Measurements from ENCODE around the gene KRTAP10-6.
"Not testable (repeated sequence)": the region's sequence is repeated elsewhere in the genome, so short reads cannot be mapped to it uniquely, and the experiment has no call there.

Gene KRTAP10-6

DNA sequence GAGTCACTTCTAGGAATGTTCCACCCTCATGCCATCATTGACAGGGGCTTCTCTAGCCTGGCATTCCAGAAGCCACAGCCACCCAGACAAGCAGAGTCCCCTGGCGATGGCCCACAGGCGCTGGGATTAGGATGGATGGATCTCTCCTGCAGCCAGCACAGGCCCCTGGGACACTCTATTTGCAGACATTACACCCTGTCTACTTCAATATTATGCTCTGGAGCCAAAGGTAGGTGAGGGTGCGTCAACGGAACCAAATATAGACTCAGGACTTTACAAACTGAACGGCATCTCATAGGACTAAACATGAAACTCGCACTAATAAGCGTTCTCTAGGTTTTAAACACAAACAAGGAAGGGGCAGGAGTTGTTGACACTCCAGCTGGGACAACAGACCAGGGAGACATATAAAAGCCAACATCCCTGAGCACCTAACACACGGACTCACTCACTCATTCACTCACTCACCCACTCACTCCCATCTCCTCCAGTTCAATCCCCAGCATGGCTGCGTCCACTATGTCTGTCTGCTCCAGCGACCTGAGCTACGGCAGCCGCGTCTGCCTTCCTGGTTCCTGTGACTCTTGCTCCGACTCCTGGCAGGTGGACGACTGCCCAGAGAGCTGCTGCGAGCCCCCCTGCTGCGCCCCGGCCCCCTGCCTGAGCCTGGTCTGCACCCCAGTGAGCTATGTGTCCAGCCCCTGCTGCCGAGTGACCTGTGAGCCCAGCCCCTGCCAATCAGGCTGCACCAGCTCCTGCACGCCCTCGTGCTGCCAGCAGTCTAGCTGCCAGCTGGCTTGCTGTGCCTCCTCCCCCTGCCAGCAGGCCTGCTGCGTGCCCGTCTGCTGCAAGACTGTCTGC is 8.0 kb upstream of the KRTAP10-6 start, which contains the start of gene KRTAP10-7:
Gene KRTAP10-7, plus strand, starts transcription at position 480 of the 861 bp plus-strand sequence. Its CDS starts 25 bp downstream, at position 505.
- FAIRE-seq: not testable (repeated sequence)

DNA sequence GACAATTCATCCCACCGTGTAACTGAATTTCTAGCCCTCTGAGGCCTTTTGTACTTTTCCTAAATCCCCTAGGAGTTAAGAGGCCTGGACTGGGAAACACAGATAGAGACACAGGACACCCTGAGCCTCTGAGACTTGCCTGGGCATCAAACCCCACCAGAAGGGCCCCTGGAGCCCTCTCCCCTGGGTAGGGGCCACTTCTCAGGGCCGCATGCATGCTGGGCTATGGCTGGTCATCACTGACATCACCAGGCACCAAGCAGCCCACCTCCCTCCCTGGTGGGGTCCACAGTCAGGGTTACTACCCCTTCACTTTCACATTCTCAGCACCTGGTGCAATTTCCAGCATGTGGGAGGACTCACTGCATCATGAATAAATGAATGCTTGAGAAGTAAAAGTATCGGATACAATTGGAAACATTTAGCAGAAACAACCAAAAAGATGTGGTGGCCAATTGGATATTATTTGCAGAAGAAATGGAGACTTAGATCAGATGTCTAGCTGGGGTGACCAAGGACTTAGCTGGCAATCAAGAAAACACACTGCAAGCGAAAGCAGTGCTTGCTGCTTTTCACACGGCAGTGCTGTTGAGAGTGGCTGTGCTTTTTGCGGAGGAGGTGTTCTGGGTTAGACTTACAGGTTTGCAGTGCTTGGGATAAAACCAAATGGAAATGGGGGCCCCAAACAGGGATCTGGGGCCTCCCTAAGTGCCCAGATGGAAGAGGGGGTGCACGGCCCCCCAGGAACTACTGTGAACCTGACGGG is 7.1 kb upstream of the KRTAP10-6 start:
- DNase-seq (ENCODE audit: insufficient read length, low spot score) (no peak), FAIRE-seq (no peak)

More for the DNA sequence above, 8.0 kb upstream of the KRTAP10-6 start, which contains the start of gene KRTAP10-7:
- not testable (repeated sequence) for DNase-seq (ENCODE audit: insufficient read length, low spot score)

DNA sequence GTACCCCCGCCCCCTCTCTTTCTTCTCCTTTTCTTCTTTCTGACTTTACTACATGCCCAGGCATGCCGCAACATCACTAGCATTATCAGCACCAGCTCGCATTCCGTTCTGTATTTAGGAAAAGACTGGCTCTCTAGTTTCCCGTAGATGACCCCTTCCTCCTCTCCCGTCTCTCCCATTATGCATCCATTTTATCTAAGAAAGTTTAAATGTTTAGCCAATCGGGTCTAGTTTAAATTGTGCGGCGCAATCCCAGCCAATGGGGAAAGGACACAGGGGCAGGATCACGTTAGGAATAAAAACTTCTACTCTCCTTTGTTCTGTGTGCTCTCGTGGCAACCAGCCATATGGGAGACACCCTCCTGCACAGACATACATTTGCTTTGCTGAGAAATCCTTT is 5.8 kb upstream of the KRTAP10-6 start:
- DNase-seq (ENCODE audit: insufficient read length, low spot score): no peak
- FAIRE-seq: no peak

DNA sequence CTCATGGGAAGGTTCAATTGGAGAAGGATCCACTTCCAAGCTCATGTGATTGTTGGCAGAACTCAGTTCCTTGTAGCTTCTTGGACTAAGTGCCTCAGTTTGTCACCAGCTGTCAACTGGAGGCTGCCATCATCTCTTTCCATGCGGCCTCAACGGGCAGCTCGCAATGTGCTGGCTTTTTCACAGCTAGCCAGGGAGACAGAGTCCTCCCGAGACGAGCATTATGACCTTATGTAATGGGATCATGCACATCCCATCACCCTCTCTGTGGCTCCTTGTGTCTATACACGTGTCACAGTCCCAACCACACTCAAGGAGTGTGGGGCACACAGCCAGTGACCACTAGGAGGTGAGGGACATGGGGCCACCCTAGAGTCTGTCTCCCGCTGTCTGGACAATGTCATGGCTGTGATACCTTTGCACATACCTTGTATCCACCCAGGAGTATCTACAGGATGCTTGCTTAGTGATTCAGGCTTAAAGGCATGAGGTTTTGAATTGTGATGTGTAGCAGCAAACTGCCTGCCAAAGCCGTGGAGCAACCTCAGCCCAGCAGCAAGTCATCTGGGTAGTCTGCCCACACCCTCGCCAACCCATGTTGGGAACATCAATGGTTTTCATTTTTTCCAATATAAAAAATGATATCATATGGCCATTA is 3.9 kb upstream of the KRTAP10-6 start:
- FAIRE-seq: no peak
- DNase-seq (ENCODE audit: insufficient read length, low spot score): no peak

DNA sequence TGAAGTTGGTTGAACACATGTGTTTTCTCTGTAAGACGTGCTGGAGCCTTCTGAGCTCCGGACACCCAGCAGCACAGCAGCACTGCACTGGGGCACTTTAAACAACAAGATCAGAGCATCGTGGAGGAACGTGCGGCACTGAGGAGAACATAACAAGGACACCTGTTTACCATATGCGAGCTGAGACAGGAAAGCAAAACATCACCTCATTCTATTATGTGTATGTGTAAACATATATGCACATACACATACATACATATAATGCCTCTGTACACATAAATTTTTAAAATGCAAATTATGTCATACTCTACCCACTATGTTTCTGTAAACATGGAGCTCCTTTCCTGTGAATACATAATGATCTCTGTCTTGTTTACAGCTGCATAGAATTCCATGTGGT is 3.2 kb upstream of the KRTAP10-6 start:
- DNase-seq (ENCODE audit: insufficient read length, low spot score) (no peak), FAIRE-seq (no peak)

DNA sequence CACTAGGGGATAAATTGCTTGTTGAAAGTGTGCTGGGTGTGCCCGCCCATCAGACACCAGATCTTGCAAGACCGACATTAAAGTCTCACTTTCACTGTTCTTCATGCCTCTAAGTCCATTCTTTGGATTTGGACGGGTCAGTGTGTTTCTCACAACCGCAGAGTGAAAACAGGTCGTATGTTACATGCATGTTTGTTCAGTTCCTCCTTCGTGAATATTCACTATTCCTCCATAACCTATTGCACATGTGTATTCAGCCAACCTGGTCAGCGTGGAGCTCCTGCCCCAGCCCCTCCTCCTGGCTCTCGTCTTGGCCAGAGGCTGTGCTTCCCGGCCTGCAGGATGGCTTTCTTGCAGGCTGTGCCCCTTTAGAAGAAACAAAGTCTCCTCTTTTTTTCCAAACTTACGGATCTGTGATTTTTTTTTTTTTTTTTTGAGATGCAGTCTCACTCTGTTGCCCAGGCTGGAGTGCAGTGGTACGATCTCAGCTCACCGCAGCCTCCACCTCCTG is 2.2 kb upstream of the KRTAP10-6 start:
- DNase-seq (ENCODE audit: insufficient read length, low spot score) (no peak), FAIRE-seq (no peak)

DNA sequence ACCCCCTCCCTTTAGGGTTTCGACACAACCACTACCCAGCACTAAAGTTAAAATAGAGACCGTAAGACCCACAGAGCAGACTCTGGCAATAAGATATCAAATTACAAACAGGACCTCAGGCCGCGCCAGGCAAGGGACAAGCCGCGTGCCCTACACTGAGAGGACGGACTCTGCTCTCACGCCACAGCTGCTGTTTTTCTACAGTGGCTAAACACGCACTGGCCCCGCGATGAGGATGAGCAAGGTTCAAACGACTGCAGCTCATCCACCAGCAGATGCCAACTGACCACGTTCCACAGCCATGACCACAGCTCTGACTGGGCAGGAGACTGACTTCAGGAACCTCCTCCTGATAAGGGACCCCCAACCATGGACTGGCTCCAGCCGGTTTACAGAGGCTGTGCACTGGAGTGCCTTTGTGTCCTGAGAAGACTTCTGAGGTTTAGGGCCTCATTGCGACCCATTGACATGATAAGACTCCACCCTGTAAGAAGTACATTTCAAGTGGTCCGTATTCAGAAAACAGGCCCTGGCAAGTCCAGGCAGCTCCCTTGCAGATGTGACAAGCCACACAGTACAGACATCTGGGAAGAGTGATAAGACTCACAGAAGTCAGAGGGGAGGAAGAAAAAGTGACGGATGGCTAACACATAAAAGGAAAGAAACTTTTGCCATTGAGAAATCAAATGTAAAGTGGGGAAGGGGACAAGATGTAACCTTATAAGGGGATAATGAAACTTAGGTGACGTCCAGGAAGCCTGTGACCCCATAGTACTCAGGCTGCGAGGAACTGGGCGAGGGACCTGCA is 1.5 kb upstream of the KRTAP10-6 start:
- no peak for DNase-seq (ENCODE audit: insufficient read length, low spot score)
- FAIRE-seq: no peak

DNA sequence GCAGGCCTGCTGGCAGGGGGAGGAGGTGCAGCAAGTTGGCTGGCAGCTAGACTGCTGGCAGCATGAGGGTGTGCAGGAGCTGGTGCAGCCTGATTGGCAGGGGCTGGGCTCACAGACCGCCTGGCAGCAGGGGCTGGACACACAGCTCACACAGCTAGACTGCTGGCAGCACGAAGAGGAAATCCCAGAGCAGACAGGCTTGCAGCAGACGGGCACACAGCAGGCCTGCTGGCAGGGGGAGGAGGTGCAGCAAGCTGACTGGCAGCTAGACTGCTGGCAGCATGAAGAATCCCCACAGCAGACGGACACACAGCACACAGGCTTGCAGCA is 539 bp downstream of the KRTAP10-6 start:
- FAIRE-seq; DNase-seq (ENCODE audit: insufficient read length, low spot score): not testable (repeated sequence)

DNA sequence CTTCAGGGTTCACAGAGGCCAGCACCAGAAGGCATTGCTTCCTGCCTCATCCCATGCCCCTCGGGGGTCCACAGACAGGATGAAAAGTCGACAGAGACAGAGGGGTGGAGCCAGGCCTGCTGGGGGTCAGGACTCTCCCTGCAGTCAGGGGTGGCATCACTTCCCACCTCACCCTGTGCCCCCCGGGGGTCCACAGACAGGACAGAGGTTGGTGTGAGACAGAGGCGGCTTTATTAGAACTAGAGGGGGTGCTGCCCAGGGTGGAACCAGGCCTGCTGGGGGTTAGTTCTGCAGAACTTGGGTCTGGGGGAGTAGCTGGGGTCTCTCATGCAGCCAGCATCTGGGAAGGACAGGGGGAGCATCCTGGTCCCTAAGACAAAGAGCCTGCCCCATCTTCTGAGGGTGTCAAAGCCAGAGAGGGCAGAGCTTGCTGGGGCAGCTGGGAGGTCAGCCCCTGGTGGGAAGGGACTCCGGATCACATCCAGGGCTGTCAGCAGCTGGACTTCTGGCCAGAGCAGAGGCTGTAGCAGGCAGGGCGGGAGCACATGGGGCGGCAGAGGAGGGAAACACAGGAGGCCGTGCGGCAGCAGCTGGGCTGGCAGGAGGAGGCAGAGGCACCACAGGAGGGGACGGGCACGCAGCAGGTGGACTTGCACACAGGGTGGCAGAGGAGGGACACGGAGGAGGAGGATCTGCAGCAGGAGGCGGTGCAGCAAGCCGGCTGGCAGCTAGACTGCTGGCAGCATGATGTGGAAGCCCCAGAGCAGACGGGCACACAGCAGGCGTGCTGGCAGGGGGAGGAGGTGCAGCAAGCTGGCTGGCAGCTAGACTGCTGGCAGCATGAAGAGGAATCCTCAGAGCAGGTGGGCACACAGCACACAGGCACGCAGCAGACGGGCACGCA is 1.2 kb downstream of the KRTAP10-6 start:
- DNase-seq (ENCODE audit: insufficient read length, low spot score); FAIRE-seq: not testable (repeated sequence)

DNA sequence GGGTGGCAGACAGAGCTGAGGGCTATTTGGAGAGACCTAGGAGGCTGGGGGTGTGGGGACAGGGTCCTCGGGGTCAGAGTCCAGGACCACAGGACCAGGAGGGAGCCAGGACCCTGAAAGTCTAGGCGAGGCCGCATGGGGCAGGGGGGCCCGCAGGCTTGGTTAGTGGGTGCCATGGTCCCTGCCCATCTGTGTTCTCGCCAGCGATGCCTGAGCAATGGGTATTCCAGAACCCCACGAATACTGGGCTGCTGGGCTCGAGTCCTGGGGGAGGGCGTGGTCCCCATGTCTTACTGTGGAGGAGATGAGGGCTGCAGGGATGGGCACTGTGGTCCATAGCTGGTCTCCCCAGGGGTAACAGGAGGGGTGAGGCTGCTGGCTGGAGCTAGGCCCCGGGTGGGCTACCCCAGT is 2.0 kb downstream of the KRTAP10-6 start:
- FAIRE-seq (no peak), DNase-seq (ENCODE audit: insufficient read length, low spot score) (no peak)

DNA sequence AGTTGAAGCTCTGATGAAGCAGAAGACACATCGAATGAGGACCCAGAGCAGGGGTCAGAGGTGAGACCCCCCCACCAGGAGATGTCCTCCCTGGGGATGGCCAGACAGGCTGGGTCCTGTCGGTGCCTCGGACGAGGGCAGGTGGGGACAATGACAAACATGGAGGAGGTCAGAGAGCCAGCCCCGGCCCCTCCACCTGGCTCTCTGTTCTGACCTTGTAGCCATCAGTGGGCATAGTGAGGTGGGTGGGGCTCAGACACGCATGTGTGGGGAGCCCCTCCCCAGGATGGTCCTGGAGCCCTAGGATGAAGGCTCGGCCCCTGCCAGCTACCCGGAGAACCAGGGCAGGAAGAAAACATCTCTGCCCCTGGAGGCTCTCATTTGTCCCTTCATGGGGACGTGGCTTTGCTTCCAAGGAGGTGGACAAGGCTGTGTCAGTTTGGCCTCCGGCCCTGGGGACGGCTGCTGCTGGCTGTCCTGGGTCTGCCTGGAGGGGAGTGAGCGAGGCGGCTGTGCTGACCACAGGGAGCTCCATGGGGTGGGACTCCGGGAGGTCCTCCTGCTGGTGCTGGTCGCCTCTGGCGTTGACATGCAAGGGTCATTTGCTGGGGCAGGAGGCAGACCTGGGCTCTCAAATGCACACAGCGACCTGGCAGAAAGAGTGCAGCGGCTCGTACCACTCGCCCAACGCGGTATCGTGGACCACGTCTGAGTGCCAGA is 2.6 kb downstream of the KRTAP10-6 start:
- DNase-seq (ENCODE audit: insufficient read length, low spot score) (no peak), FAIRE-seq (no peak)

DNA sequence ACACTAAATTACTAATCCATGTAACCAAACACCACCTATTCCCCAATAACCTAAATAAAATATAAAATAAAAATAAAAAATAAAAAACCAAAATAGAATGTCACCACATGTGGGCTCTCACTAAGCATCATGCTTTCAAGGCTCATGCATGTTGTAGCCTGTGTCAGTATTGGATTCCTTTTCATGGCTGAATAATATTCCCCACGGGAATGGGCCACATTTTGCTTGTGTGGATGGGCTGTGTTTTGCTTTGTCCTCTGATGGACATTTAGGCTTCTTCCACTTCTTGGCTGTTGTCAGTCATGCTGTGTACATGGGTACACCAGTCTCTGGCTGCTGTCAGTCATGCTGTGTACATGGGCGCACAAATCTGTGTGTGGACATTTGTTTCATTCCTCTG is 3.2 kb downstream of the KRTAP10-6 start:
- DNase-seq (ENCODE audit: insufficient read length, low spot score) (no peak), FAIRE-seq (no peak)

DNA sequence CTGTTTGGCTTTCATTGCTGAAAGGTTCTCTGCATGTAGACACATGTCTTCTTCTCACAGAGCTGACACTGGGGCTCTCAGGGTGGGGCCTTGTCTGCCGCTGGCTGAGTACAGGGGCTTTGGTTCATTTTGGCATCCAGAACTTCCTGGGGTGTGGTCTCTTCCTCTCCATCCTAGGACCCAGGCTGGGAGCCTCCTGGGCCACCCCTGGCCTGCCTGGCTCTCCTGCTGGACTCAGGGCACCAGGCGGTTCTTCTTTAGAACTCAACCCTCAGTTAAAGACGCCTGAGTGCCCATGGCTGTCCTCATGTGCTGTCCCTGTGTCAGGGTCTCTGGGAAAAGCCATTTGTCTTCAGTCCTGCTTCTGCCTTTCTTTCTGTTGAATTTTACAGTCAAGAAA is 6.4 kb downstream of the KRTAP10-6 start:
- FAIRE-seq (no peak), DNase-seq (ENCODE audit: insufficient read length, low spot score) (no peak)

DNA sequence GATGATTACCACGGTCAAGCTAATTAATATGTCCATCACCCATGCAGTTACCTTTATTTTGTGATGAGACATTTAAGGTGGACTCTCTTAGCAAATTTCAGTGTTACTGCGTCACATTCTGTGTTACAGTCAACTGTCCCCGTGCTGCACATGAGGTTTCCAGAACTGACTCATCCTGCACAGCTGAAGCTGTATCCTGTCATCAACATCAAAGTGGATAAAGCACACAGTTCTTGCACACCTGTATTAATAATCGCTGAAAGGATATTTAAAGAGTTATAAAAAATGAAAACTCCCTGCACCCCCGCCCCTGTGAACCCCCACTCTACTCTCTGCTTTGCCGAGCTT is 8.5 kb downstream of the KRTAP10-6 start:
- DNase-seq (ENCODE audit: insufficient read length, low spot score): no peak
- no peak for FAIRE-seq

DNA sequence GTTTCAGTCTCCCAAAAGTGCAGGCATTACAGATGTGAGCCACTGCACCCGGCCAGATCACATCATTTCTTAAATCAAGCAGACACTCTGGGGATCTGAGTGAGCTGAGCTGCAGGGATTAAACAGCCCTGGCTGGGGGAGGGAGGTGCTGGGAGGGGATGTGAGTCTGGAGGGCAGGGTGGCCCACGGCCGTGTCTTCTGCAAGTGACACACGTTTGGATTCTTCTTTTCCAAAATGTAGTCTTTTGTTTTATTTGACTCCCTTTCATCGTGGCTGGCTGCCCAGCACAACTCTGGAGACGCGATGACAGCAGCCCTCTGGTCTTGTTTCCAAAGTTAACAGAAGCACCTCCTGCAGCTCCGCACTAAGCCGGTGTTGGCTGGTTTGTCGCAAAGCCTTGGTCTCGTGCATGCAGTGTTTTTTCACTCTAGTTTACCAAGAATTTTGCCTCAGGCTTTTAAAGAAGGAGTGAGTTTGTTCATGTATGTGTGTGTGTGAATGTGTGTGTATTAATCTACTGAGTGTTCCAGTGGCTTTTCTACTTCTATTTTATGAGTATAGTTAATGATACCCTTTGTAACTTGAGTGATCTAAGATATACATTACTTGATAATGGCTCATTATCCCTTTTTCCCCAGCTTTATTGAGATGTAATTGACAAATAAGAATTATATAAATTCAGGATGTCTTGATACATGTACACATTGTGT is 9.1 kb downstream of the KRTAP10-6 start:
- DNase-seq (ENCODE audit: insufficient read length, low spot score): no peak

DNA sequence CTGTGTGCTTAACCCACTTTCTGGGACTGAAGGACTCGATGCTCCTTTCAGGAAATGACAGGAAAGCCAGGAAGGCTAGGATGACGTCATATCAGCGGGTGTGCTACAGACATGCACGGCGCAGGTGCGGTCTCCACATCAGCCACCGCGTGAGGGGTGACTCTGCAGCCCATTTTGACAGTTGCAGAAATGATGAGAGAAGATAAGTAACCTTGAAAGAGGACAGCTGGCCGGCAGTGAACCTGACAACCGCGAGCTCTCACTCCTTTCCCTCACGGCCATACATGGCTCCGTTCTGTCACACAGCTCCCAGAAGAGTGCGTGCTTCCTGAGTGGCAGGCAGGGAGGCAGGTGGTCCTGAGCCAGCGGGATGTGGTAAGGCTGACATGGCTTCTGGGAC is 10.2 kb downstream of the KRTAP10-6 start:
- DNase-seq (ENCODE audit: insufficient read length, low spot score) (no peak), FAIRE-seq (no peak)

More for the DNA sequence above, 9.1 kb downstream of the KRTAP10-6 start:
- no peak for FAIRE-seq

DNA sequence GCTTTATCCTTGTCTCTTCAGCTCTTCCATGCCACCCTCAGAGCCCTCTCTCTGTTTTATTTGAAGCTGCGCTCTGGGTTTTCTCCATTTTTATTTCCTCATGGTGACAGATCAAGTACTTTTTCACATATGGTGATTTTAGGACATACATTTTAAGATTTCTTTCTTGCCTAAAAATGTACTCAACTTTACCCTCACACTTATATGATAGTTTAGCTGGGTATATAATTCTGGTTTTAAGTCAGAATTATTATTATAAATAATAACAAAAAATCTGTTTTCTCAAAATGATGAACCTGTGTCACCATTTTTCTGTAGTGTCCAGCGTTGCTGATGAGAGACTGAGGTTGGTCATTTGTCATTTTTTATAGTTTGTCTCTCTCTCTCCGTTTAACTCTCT is 11.1 kb downstream of the KRTAP10-6 start:
- FAIRE-seq: no peak
- no peak for DNase-seq (ENCODE audit: insufficient read length, low spot score)

DNA sequence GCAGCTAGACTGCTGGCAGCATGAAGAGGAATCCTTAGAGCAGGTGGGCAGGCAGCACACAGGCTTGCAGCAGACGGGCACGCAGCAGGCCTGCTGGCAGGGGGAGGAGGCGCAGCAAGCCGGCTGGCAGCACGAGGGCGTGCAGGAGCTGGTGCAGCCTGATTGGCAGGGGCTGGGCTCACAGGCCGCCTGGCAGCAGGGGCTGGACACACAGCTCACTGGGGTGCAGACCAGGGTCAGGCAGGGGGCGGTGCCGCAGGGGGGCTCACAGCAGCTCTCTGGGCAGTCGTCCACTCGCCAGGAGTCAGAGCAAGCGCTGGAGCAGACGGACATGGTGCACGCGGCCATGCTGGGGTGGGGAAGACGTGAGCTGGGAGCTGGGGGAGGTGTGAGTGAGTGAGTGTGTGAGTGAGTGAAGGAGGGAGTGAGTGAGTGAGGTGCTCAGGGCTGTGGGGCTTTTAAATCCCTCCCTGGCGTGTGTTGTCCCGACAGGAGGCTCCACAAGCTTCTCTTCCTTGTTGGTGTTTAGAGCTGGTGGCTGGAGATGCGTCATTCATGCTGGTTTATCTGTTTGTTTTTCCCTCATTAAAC is 12.0 kb downstream of the KRTAP10-6 start, which contains the start of gene KRTAP10-5:
Gene KRTAP10-5, minus strand, starts transcription at position 374 of the 591 bp plus-strand sequence. Its CDS starts 26 bp downstream, at position 348.
- DNase-seq (ENCODE audit: insufficient read length, low spot score); FAIRE-seq: not testable (repeated sequence)
